HG02610 (cell line): Measurements from ENCODE around the gene SLC25A21.

Source experiments
- ATAC-seq: cut with Tn5 transposase; IDR thresholded peaks from one replicate; pipeline ENCODE4 v1.9.1; 2021; ENCODE audit warnings: mild to moderate bottlenecking, moderate library complexity; ENCODE audit not compliant: unreplicated experiment

The SLC25A21 gene

GRCh38 chr14:37144729-37145363, 27.6 kb downstream of the SLC25A21 start:
- ATAC-seq: no peak

- no peak for ATAC-seq
These were observed 28.9 kb downstream of the SLC25A21 start for GRCh38 chr14:37143475-37143874.

- no peak for ATAC-seq
These were observed 29.5 kb downstream of the SLC25A21 start for GRCh38 chr14:37142835-37143401.

- ATAC-seq: no peak
These were observed 32.2 kb downstream of the SLC25A21 start for GRCh38 chr14:37140176-37140575.

- ATAC-seq: no peak
These were observed 32.7 kb downstream of the SLC25A21 start for GRCh38 chr14:37139710-37140109.

- no peak for ATAC-seq
These were observed 33.5 kb downstream of the SLC25A21 start for GRCh38 chr14:37138898-37139297.

- ATAC-seq: no peak
These were observed 39.0 kb downstream of the SLC25A21 start for GRCh38 chr14:37133284-37133913.

- ATAC-seq: no peak
These were observed 41.2 kb downstream of the SLC25A21 start for GRCh38 chr14:37131205-37131604.

- ATAC-seq: no peak
These were observed 43.4 kb downstream of the SLC25A21 start for GRCh38 chr14:37129047-37129446.

- ATAC-seq: no peak
These were observed 47.8 kb downstream of the SLC25A21 start for GRCh38 chr14:37124614-37125013.

- no peak for ATAC-seq
These were observed 49.3 kb downstream of the SLC25A21 start for GRCh38 chr14:37122919-37123639.

- no peak for ATAC-seq
These were observed 50.1 kb downstream of the SLC25A21 start for GRCh38 chr14:37122288-37122687.

- no peak for ATAC-seq
These were observed 53.6 kb downstream of the SLC25A21 start for GRCh38 chr14:37118673-37119366.

GRCh38 chr14:37116933-37117849, 55.2 kb downstream of the SLC25A21 start:
- no peak for ATAC-seq

- no peak for ATAC-seq
These were observed 57.0 kb downstream of the SLC25A21 start for GRCh38 chr14:37115406-37115805.

- ATAC-seq: no peak
These were observed 57.8 kb downstream of the SLC25A21 start for GRCh38 chr14:37114559-37114958.

GRCh38 chr14:37114002-37114401, 58.4 kb downstream of the SLC25A21 start:
- ATAC-seq: no peak

- no peak for ATAC-seq
These were observed 74.3 kb downstream of the SLC25A21 start for GRCh38 chr14:37098132-37098531.

- ATAC-seq: no peak
These were observed 77.9 kb downstream of the SLC25A21 start for GRCh38 chr14:37094502-37094901.

GRCh38 chr14:37093364-37093763, 79.0 kb downstream of the SLC25A21 start:
- no peak for ATAC-seq
